ENCODE results near the gene DCLRE1C. TPM values are rescaled to one million over a fixed set of nuclear protein-coding genes. Genes with fewer than 3 reads are reported as not detected.

DCLRE1C gene
- total RNA-seq, 1 donor from 2014 or later = 15.5 TPM

- Mint-ChIP-seq H3K4me1 (ENCODE audit: low read depth) (peaks cover 6% of the 10 kb centered on the region), H3K27ac (no peak overlapping the region), H3K36me3 (ENCODE audit: low read depth) (peaks cover 31% of the 10 kb centered on the region), H3K4me3 (no peak overlapping the region), H3K9me3 (no peaks in the 10 kb centered on the region), H3K27me3 (ENCODE audit: insufficient read depth) (no peaks in the 10 kb centered on the region)
- intact Hi-C loops (cut with micrococcal nuclease) = no loop called here
- no peak for DNase-seq (ENCODE audit: low spot score)
Measured at GRCh38 chr10:14904864-14905263, 49.0 kb downstream of the DCLRE1C start.

- H3K27ac Mint-ChIP-seq = no peak overlapping the region
- H3K4me1 Mint-ChIP-seq (ENCODE audit: low read depth) = peaks cover 6% of the 10 kb centered on the region
- H3K27me3 Mint-ChIP-seq (ENCODE audit: insufficient read depth) = no peaks in the 10 kb centered on the region
- H3K4me3 Mint-ChIP-seq = no peak overlapping the region
- no peaks in the 10 kb centered on the region for H3K9me3 Mint-ChIP-seq
- no peak for DNase-seq (ENCODE audit: low spot score)
- intact Hi-C loops (cut with micrococcal nuclease) = no loop called here
- H3K36me3 Mint-ChIP-seq (ENCODE audit: low read depth) = peaks cover 32% of the 10 kb centered on the region
Measured at GRCh38 chr10:14904316-14904732, 49.6 kb downstream of the DCLRE1C start.

GRCh38 chr10:14891151-14891550 lies 62.7 kb downstream of the DCLRE1C start:
- no peaks in the 10 kb centered on the region for H3K27me3 Mint-ChIP-seq (ENCODE audit: insufficient read depth)
- H3K4me3 Mint-ChIP-seq = no peak overlapping the region
- intact Hi-C loops (cut with micrococcal nuclease) = no loop called here
- no peak overlapping the region for H3K27ac Mint-ChIP-seq
- peaks cover 14% of the 10 kb centered on the region for H3K36me3 Mint-ChIP-seq (ENCODE audit: low read depth)
- no peaks in the 10 kb centered on the region for H3K9me3 Mint-ChIP-seq
- no peak for DNase-seq (ENCODE audit: low spot score)
- H3K4me1 Mint-ChIP-seq (ENCODE audit: low read depth) = peaks cover 22% of the 10 kb centered on the region

- no peaks in the 10 kb centered on the region for H3K27me3 Mint-ChIP-seq (ENCODE audit: insufficient read depth)
- peak overlapping the region; percentile 46 for H3K27ac Mint-ChIP-seq
- no peak overlapping the region for H3K4me3 Mint-ChIP-seq
- H3K9me3 Mint-ChIP-seq = no peaks in the 10 kb centered on the region
- DNase-seq (ENCODE audit: low spot score) = no peak
- intact Hi-C loops (cut with micrococcal nuclease) = no loop called here
- peaks cover 22% of the 10 kb centered on the region for H3K4me1 Mint-ChIP-seq (ENCODE audit: low read depth)
- H3K36me3 Mint-ChIP-seq (ENCODE audit: low read depth) = peaks cover 14% of the 10 kb centered on the region
Measured at GRCh38 chr10:14889318-14889717, 64.6 kb downstream of the DCLRE1C start.

GRCh38 chr10:14884082-14884481 lies 69.8 kb downstream of the DCLRE1C start:
- no peak for DNase-seq (ENCODE audit: low spot score)
- Mint-ChIP-seq H3K4me1 (ENCODE audit: low read depth) (peaks cover 31% of the 10 kb centered on the region), H3K27me3 (ENCODE audit: insufficient read depth) (no peaks in the 10 kb centered on the region), H3K27ac (peak overlapping the region; percentile 34), H3K36me3 (ENCODE audit: low read depth) (peaks cover 13% of the 10 kb centered on the region), H3K9me3 (no peaks in the 10 kb centered on the region), H3K4me3 (peak overlapping the region; percentile 6)
- intact Hi-C loops (cut with micrococcal nuclease) = loop anchor here (2.0 kb wide), 1 partner anchor 19 kb away; no protein-coding TSS in a partner anchor

- H3K4me1 Mint-ChIP-seq (ENCODE audit: low read depth) = peaks cover 50% of the 10 kb centered on the region
Measured at GRCh38 chr10:14880229-14880628, 73.7 kb downstream of the DCLRE1C start.

GRCh38 chr10:14879928-14880193 lies 74.0 kb downstream of the DCLRE1C start:
- H3K9me3 Mint-ChIP-seq = no peaks in the 10 kb centered on the region
- H3K36me3 Mint-ChIP-seq (ENCODE audit: low read depth) = peaks cover 16% of the 10 kb centered on the region
- peak overlapping the region; percentile 92 for H3K27ac Mint-ChIP-seq
- peaks cover 50% of the 10 kb centered on the region for H3K4me1 Mint-ChIP-seq (ENCODE audit: low read depth)
- no peak for DNase-seq (ENCODE audit: low spot score)
- peak overlapping the region; percentile 95 for H3K4me3 Mint-ChIP-seq
- H3K27me3 Mint-ChIP-seq (ENCODE audit: insufficient read depth) = no peaks in the 10 kb centered on the region
- intact Hi-C loops (cut with micrococcal nuclease) = loop anchor here (2.0 to 10.0 kb wide), 5 partner anchors 291 to 1293 kb away; partner anchors contain the start of gene PRPF18

More at GRCh38 chr10:14880229-14880628, 73.7 kb downstream of the DCLRE1C start:
- intact Hi-C loops (cut with micrococcal nuclease) = no loop called here
- Mint-ChIP-seq H3K9me3 (no peaks in the 10 kb centered on the region), H3K27ac (peak overlapping the region; percentile 53), H3K4me3 (peak overlapping the region; percentile 95), H3K27me3 (ENCODE audit: insufficient read depth) (no peaks in the 10 kb centered on the region), H3K36me3 (ENCODE audit: low read depth) (peaks cover 16% of the 10 kb centered on the region)
- DNase-seq (ENCODE audit: low spot score) = no peak

- Mint-ChIP-seq H3K36me3 (ENCODE audit: low read depth) (peaks cover 16% of the 10 kb centered on the region), H3K27me3 (ENCODE audit: insufficient read depth) (no peaks in the 10 kb centered on the region), H3K4me1 (ENCODE audit: low read depth) (peaks cover 50% of the 10 kb centered on the region), H3K27ac (peak overlapping the region; percentile 92), H3K9me3 (no peaks in the 10 kb centered on the region), H3K4me3 (peak overlapping the region; percentile 95)
- DNase-seq (ENCODE audit: low spot score) = peak; percentile 26
- intact Hi-C loops (cut with micrococcal nuclease) = loop anchor here (2.0 to 10.0 kb wide), 5 partner anchors 291 to 1293 kb away; partner anchors contain the start of gene PRPF18
Measured at GRCh38 chr10:14879124-14879927, 74.6 kb downstream of the DCLRE1C start.

GRCh38 chr10:14878266-14879123 lies 75.4 kb downstream of the DCLRE1C start, which contains the start of gene SUV39H2:
SUV39H2 (plus strand) TSS chr10:14878866; CDS start chr10:14878889, 23 bp downstream.
- Mint-ChIP-seq H3K4me1 (ENCODE audit: low read depth) (peaks cover 50% of the 10 kb centered on the region), H3K27me3 (ENCODE audit: insufficient read depth) (no peaks in the 10 kb centered on the region), H3K9me3 (no peaks in the 10 kb centered on the region)

GRCh38 chr10:14876764-14877163 lies 77.1 kb downstream of the DCLRE1C start:
- H3K4me1 Mint-ChIP-seq (ENCODE audit: low read depth) = peaks cover 46% of the 10 kb centered on the region
- no peak for DNase-seq (ENCODE audit: low spot score)
- peaks cover 6% of the 10 kb centered on the region for H3K36me3 Mint-ChIP-seq (ENCODE audit: low read depth)
- intact Hi-C loops (cut with micrococcal nuclease) = loop anchor here (10.0 kb wide), 1 partner anchor 692 kb away; no protein-coding TSS in a partner anchor
- no peaks in the 10 kb centered on the region for H3K9me3 Mint-ChIP-seq
- H3K4me3 Mint-ChIP-seq = peak overlapping the region; percentile 96
- no peaks in the 10 kb centered on the region for H3K27me3 Mint-ChIP-seq (ENCODE audit: insufficient read depth)
- peak overlapping the region; percentile 71 for H3K27ac Mint-ChIP-seq

More at GRCh38 chr10:14878266-14879123, 75.4 kb downstream of the DCLRE1C start, which contains the start of gene SUV39H2:
- intact Hi-C loops (cut with micrococcal nuclease) = loop anchor here (1.0 to 10.0 kb wide), 12 partner anchors 40 to 1292 kb away; partner anchors contain the start of genes CDNF, DCLRE1C, HSPA14 and MEIG1
- DNase-seq (ENCODE audit: low spot score) = peak; percentile 95
- H3K36me3 Mint-ChIP-seq (ENCODE audit: low read depth) = peaks cover 16% of the 10 kb centered on the region
- peak within 1 kb of the TSS; percentile 96 for H3K4me3 Mint-ChIP-seq
- H3K27ac Mint-ChIP-seq = peak within 1 kb of the TSS; percentile 94

GRCh38 chr10:14875941-14876340 lies 78.0 kb downstream of the DCLRE1C start:
- DNase-seq (ENCODE audit: low spot score) = no peak
- peaks cover 8% of the 10 kb centered on the region for H3K36me3 Mint-ChIP-seq (ENCODE audit: low read depth)
- H3K9me3 Mint-ChIP-seq = no peaks in the 10 kb centered on the region
- intact Hi-C loops (cut with micrococcal nuclease) = loop anchor here (10.0 kb wide), 1 partner anchor 691 kb away; no protein-coding TSS in a partner anchor
- H3K4me3 Mint-ChIP-seq = peak overlapping the region; percentile 51
- H3K27ac Mint-ChIP-seq = no peak overlapping the region
- no peaks in the 10 kb centered on the region for H3K27me3 Mint-ChIP-seq (ENCODE audit: insufficient read depth)
- peaks cover 40% of the 10 kb centered on the region for H3K4me1 Mint-ChIP-seq (ENCODE audit: low read depth)

- intact Hi-C loops (cut with micrococcal nuclease) = loop anchor here (10.0 kb wide), 1 partner anchor 688 kb away; no protein-coding TSS in a partner anchor
- DNase-seq (ENCODE audit: low spot score) = no peak
- Mint-ChIP-seq H3K36me3 (ENCODE audit: low read depth) (peaks cover 14% of the 10 kb centered on the region), H3K27me3 (ENCODE audit: insufficient read depth) (no peaks in the 10 kb centered on the region), H3K9me3 (no peaks in the 10 kb centered on the region), H3K4me1 (ENCODE audit: low read depth) (peaks cover 26% of the 10 kb centered on the region), H3K4me3 (no peak overlapping the region), H3K27ac (no peak overlapping the region)
Measured at GRCh38 chr10:14873090-14873760, 80.7 kb downstream of the DCLRE1C start.

Measured in activated T-helper 1 cell treated with anti-CD3 and anti-CD28 coated beads, Interleukin-12 subunit alpha, Interleukin-12 subunit beta, Interleukin-2, Interleukin-4 antibody, amounts not matched to agents 30 ng/mL and 10 ng/mL and 1 ng/mL, durations not matched to agents 14 hours and 24 hours and 36 hours (primary cell).